Lung (tissue), 12 donors: ENCODE results near the gene SULT4A1. TPM values are rescaled to one million over a fixed set of nuclear protein-coding genes. Genes with fewer than 3 reads are reported as not detected.

ENCODE experiments used
- ATAC-seq: fragments of 200-7000 bp; cut with Tn5 transposase; one replicate; pipeline ENCODE4 v1.9.1; 2020; ENCODE audit warnings: moderate number of reproducible peaks; ENCODE audit not compliant: insufficient read depth, low FRiP score
- DNase-seq, 3 donors: peaks; one replicate each; pipeline ENCODE4 v3.0.0-alpha.2; 2013 to 2017
- H3K27ac ChIP-seq, 2 donors: one replicate each; pipeline ENCODE4 v1.5.1; 2013; ENCODE audit warnings: mild to moderate bottlenecking in 2 of 2, moderate library complexity in 2 of 2, control low read depth in 1 of 2, inconsistent platforms in 1 of 2, low read depth in 1 of 2, low read length in 1 of 2
- H3K27me3 ChIP-seq, 3 donors: one replicate each; pipeline ENCODE4 v1.5.1; 2013; ENCODE audit warnings: low read length in 2 of 3; ENCODE audit not compliant: control insufficient read depth in 3 of 3, insufficient read depth in 3 of 3
- H3K36me3 ChIP-seq, 4 donors: one replicate each; pipeline ENCODE4 v1.5.1; 2013; ENCODE audit warnings: low read length in 4 of 4, mild to moderate bottlenecking in 1 of 4, moderate library complexity in 1 of 4; ENCODE audit not compliant: control insufficient read depth in 4 of 4, insufficient read depth in 4 of 4
- H3K4me1 ChIP-seq, 5 donors: one replicate each; pipeline ENCODE4 v1.5.1; 2013; ENCODE audit warnings: low read length in 5 of 5, mild to moderate bottlenecking in 2 of 5, moderate library complexity in 1 of 5; ENCODE audit not compliant: control insufficient read depth in 5 of 5, insufficient read depth in 5 of 5
- H3K4me3 ChIP-seq: one replicate; pipeline ENCODE4 v1.5.1; 2013; ENCODE audit warnings: mild to moderate bottlenecking, control low read depth, moderate library complexity
- H3K9ac ChIP-seq, 2 donors: one replicate each; pipeline ENCODE4 v1.5.1; 2013; ENCODE audit warnings: low read length in 2 of 2, control low read depth in 1 of 2; ENCODE audit not compliant: insufficient read depth in 1 of 2
- H3K9me3 ChIP-seq, 4 donors: one replicate each; pipeline ENCODE4 v1.5.1; 2013; ENCODE audit warnings: low read length in 3 of 4, mild to moderate bottlenecking in 1 of 4, moderate library complexity in 1 of 4; ENCODE audit not compliant: control insufficient read depth in 4 of 4, insufficient read depth in 3 of 4
- CTCF ChIP-seq: IDR thresholded peaks from 2 replicates; pipeline ENCODE4 v1.5.1; 2012; ENCODE audit warnings: mild to moderate bottlenecking; ENCODE audit errors: control extremely low read depth, extremely low read depth
- WGBS, 2 donors: extraction: QIAGEN DNeasy Blood & Tissue Kit; methylation state at CpG; one replicate each; pipeline ENCODE4 v1.1.7; 2013; 5-methylcytosine and 5-hydroxymethylcytosine counted together
- polyA plus RNA-seq, 2 donors: library from polyadenylated mRNA; stranded (reverse); fragments of 200-250 nt; gene quantifications; one replicate each; pipeline ENCODE4 v1.2.1, GENCODE V29; 2013
- total RNA-seq, 2 donors: library from RNA; depleted of rRNA in 1 of 2; stranded (reverse); fragments of >200 nt in 1 of 2; gene quantifications; one replicate each; pipeline ENCODE4 v1.2.1, GENCODE V29; 2014 to 2021
- donor health status: control.
- donor health status: control.
- donor health status: Bipolar disorder and iron deficiency.
- donor health status: healthy.
- donor health status: DM: yes; HTN: yes; CAD: no.

The SULT4A1 gene
- total and polyA plus RNA-seq, 4 donors, result 0.06 to 0.31 (median 0.26) TPM; not detected in 1

DNA sequence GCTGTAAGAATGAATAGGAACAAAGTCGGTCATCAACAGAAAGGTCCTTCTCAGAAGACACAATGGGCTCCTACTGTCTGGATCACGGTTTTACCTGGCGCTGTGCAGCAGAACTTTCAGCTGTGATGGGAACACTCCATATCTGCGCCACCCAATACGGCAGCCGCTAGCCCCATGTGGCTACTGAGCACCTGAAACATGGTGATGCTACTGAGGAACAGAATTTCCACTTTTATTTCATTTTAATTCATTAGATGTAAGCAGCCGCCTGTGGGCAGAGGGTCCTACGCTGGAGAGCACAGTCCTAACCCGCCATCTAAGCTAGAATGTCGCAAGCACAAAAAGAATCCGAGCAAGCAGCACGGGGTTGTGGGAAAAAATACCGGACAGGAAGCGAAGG is 2.7 kb downstream of the SULT4A1 start:
- peaks cover 0 to 26% (median 17%) of the 10 kb centered on the region in 3 donors for H3K27me3 ChIP-seq
- peaks cover 0 to 4% (median 0%) of the 10 kb centered on the region in 5 donors for H3K4me1 ChIP-seq
- H3K36me3 ChIP-seq, result no peaks in the 10 kb centered on the region
- ATAC-seq (no peak), DNase-seq (no peak)
- no peak for TF ChIP-seq CTCF
- H3K9me3 ChIP-seq, result peaks cover 0 to 15% (median 4%) of the 10 kb centered on the region in 4 donors
- WGBS, 2 donors, result 82 to 88% methylated on average over 14 of the region's 14 CpGs
- no peak overlapping the region for H3K9ac ChIP-seq
- no peak overlapping the region for H3K4me3 ChIP-seq
- no peak overlapping the region for H3K27ac ChIP-seq

GRCh38 chr22:43859176-43859575 is 3.1 kb downstream of the SULT4A1 start:
- no peaks in the 10 kb centered on the region for H3K36me3 ChIP-seq
- H3K27me3 ChIP-seq, result peaks cover 0 to 22% (median 17%) of the 10 kb centered on the region in 3 donors
- no peak overlapping the region for H3K9ac ChIP-seq
- no peak overlapping the region for H3K4me3 ChIP-seq
- no peak for TF ChIP-seq CTCF
- peaks cover 0 to 4% (median 0%) of the 10 kb centered on the region in 5 donors for H3K4me1 ChIP-seq
- WGBS, 2 donors, result 81 to 87% methylated on average over 7 of the region's 7 CpGs
- H3K9me3 ChIP-seq, result peaks cover 0 to 15% (median 4%) of the 10 kb centered on the region in 4 donors
- no peak for ATAC-seq
- no peak overlapping the region for H3K27ac ChIP-seq
- no peak for DNase-seq

DNA sequence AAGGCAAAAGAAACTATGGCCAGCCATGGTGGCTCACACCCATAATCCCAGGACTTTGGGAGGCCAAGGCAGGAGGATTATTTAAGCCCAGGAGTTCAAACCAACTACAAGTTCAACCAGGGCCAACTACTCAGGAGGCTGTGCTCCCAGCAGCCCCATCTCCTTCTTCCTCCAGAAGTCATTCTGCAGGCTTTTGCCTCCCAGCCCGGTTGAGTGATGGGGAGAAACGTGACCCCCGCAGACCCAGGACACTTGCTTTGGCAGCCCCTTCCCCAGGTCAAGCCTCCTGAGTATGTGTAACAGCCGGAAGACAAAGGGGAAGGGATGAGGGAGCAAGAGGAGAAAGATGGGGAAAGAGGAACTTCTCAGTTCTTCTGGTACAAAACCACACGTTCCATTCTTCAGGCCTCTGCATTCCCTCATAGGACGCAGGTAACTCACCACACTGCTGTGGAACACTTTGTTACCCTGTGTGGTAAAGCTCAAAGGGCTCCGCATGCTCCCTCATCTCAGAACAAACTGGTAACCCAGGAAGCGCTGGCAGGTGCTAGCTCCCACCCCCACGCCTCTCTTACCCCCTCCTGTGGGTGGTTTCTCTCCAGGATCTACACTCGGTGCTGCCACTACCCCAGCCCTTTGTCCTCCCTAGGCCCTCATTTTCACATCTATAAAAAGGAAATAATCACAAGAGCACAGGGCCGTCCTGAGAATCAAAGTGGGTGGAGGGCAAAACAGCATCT is 4.0 kb downstream of the SULT4A1 start:
- H3K4me1 ChIP-seq, result peaks cover 0 to 4% (median 0%) of the 10 kb centered on the region in 5 donors
- H3K27me3 ChIP-seq, result peaks cover 0 to 14% (median 10%) of the 10 kb centered on the region in 3 donors
- DNase-seq (no peak), ATAC-seq (no peak)
- H3K36me3 ChIP-seq, result no peaks in the 10 kb centered on the region
- H3K9ac ChIP-seq, result no peak overlapping the region
- WGBS, 2 donors, result 54 to 58% methylated on average over 11 of the region's 11 CpGs
- no peak overlapping the region for H3K4me3 ChIP-seq
- TF ChIP-seq CTCF, result no peak
- H3K27ac ChIP-seq, result no peak overlapping the region
- H3K9me3 ChIP-seq, result peaks cover 0 to 15% (median 4%) of the 10 kb centered on the region in 4 donors
